T-cell (primary cell): ENCODE measurements around the gene BFSP2. TPM values are rescaled to one million over a fixed set of nuclear protein-coding genes. Genes with fewer than 3 reads are reported as not detected.

Experiments used
- ATAC-seq, 4 experiments: fragments of 200-7000 bp in 3 of 4; fragments of 150-1000 bp in 1 of 4; cut with Tn5 transposase; replicated peaks in 1 of 4; 1 replicate in 3 of 4; 2 replicates in 1 of 4; pipeline ENCODE4 v1.10.0; 2021; ENCODE audit warnings: moderate library complexity in 3 of 4, mild to moderate bottlenecking in 2 of 4, moderate number of reproducible peaks in 1 of 4
- CTCF ChIA-PET, 2 donors: fragments of 300-600 bp; sonication (Branson Sonifier 250); formaldehyde crosslinking; loops; one replicate each; lab custom pipeline; 2022; ENCODE audit warnings: antibody characterized with exemption in 2 of 2; lab: Charles Lee
- POLR2A ChIA-PET, 2 donors: fragments of 300-600 bp; sonication (Branson Sonifier 250); formaldehyde crosslinking; loops; one replicate each; lab custom pipeline; 2022; ENCODE audit warnings: antibody characterized with exemption in 2 of 2; lab: Charles Lee
- DNase-seq, 35 experiments: peaks; one replicate each; pipeline versions ENCODE4 v3.0.0 to v3.0.0-alpha.2; 2013 to 2023
- H3K27ac ChIP-seq: one replicate; pipeline ENCODE4 v1.5.1; 2013; ENCODE audit warnings: low read length
- H3K27me3 ChIP-seq, 2 experiments: replicated peaks in 1 of 2; 1 replicate in 1 of 2; 2 replicates in 1 of 2; pipeline versions ENCODE4 v1.6.1 to v1.7.0; 2013; ENCODE audit warnings: low read length in 1 of 2, mixed read lengths in 1 of 2; ENCODE audit not compliant: control insufficient read depth in 2 of 2, insufficient read depth in 2 of 2; ENCODE audit errors: extremely low read depth in 1 of 2
- H3K36me3 ChIP-seq, 2 donors: 1 replicate in 1 of 2; 2 replicates in 1 of 2; pipeline versions ENCODE4 v1.6.1 to v1.7.0; 2013; ENCODE audit warnings: low read length in 1 of 2; ENCODE audit not compliant: control insufficient read depth in 2 of 2, insufficient read depth in 1 of 2; ENCODE audit errors: extremely low read depth in 1 of 2
- H3K4me1 ChIP-seq, 2 experiments: 1 replicate in 1 of 2; 2 replicates in 1 of 2; pipeline versions ENCODE4 v1.6.1 to v1.7.0; 2013; ENCODE audit warnings: low read length in 2 of 2, mixed read lengths in 1 of 2; ENCODE audit not compliant: insufficient read depth in 2 of 2, control insufficient read depth in 1 of 2; ENCODE audit errors: extremely low read depth in 1 of 2
- H3K4me3 ChIP-seq, 2 donors: 1 replicate in 1 of 2; 2 replicates in 1 of 2; pipeline versions ENCODE4 v1.5.1 to v1.7.0; 2013; ENCODE audit warnings: mild to moderate bottlenecking in 2 of 2, low read length in 1 of 2, moderate library complexity in 1 of 2; ENCODE audit not compliant: control insufficient read depth in 1 of 2; ENCODE audit errors: extremely low read depth in 1 of 2
- H3K9me3 ChIP-seq: 2 replicates; pipeline ENCODE4 v1.7.0; 2013
- H3K27ac Mint-ChIP-seq, 2 donors: one replicate each; pipeline ENCODE4 v1.8.0; 2020 to 2021; ENCODE audit warnings: mild to moderate bottlenecking in 2 of 2, mixed read lengths in 2 of 2
- H3K27me3 Mint-ChIP-seq, 2 donors: one replicate each; pipeline ENCODE4 v1.8.0; 2021 to 2022; ENCODE audit warnings: mixed read lengths in 2 of 2
- H3K36me3 Mint-ChIP-seq: one replicate; pipeline ENCODE4 v1.8.0; 2021; ENCODE audit warnings: mixed read lengths
- H3K4me1 Mint-ChIP-seq, 3 donors: one replicate each; pipeline ENCODE4 v1.8.0; 2020 to 2022; ENCODE audit warnings: mixed read lengths in 3 of 3, mild to moderate bottlenecking in 1 of 3
- H3K4me3 Mint-ChIP-seq, 3 donors: one replicate each; pipeline ENCODE4 v1.8.0; 2020 to 2022; ENCODE audit warnings: mild to moderate bottlenecking in 3 of 3, mixed read lengths in 3 of 3, moderate library complexity in 3 of 3
- H3K9me3 Mint-ChIP-seq, 3 donors: one replicate each; pipeline ENCODE4 v1.8.0; 2020 to 2022; ENCODE audit warnings: mixed read lengths in 3 of 3
- WGBS: methylation state at CpG from one replicate; pipeline ENCODE4 v1.1.5; 2013; ENCODE audit warnings: missing lambda C conversion rate; ENCODE audit not compliant: insufficient coverage; 5-methylcytosine and 5-hydroxymethylcytosine counted together
- total RNA-seq, 35 experiments: library from RNA in 6 of 35; stranded (reverse) in 6 of 35; fragments of 120-200 nt in 1 of 35; gene quantifications; one replicate each; pipeline versions ENCODE4 v1.2.1 to v1.2.4 and lab custom pipeline; 2013 to 2026

BFSP2 gene, protein sequence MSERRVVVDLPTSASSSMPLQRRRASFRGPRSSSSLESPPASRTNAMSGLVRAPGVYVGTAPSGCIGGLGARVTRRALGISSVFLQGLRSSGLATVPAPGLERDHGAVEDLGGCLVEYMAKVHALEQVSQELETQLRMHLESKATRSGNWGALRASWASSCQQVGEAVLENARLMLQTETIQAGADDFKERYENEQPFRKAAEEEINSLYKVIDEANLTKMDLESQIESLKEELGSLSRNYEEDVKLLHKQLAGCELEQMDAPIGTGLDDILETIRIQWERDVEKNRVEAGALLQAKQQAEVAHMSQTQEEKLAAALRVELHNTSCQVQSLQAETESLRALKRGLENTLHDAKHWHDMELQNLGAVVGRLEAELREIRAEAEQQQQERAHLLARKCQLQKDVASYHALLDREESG
- total RNA-seq: under 1 TPM in 1 of 5 donors, not detected in 4; 0.98 TPM
- 1.1 TPM for total RNA-seq (2013)
- total RNA-seq (lab: John Stamatoyannopoulos, UW): 0 to 0.85 (median 0.15) reads per million in 29 experiments

GRCh38 chr3:133400006-133400515, at the start of gene BFSP2:
Gene BFSP2 (plus strand): TSS chr3:133400056. CDS start chr3:133400084, 28 bp downstream.
- Histone ChIP-seq H3K27me3 (peaks cover 0 to 2% of the 10 kb centered on the region in 2 experiments), H3K27ac (no peak within 1 kb of the TSS), H3K4me3 (no peak within 1 kb of the TSS), H3K36me3 (no peaks in the 10 kb centered on the region), H3K9me3 (no peaks in the 10 kb centered on the region), H3K4me1 (no peaks in the 10 kb centered on the region)
- CTCF ChIA-PET: interaction anchor here in 1 of 2 donors (0.6 kb wide), 1 partner anchor 421 kb away, joined by 3 read pairs; no protein-coding TSS in a partner anchor
- DNase-seq (no peak), ATAC-seq (no peak)
- peaks cover 3 to 8% (median 3%) of the 10 kb centered on the region in 3 donors for H3K4me1 Mint-ChIP-seq
- H3K36me3 Mint-ChIP-seq: no peaks in the 10 kb centered on the region
- no peaks in the 10 kb centered on the region for H3K9me3 Mint-ChIP-seq
- POLR2A ChIA-PET: no interaction called here
- WGBS: 91% methylated on average over 15 of the region's 15 CpGs
- peaks cover 0 to 3% of the 10 kb centered on the region in 2 donors for H3K27me3 Mint-ChIP-seq
- no peak within 1 kb of the TSS for H3K4me3 Mint-ChIP-seq
- no peak within 1 kb of the TSS for H3K27ac Mint-ChIP-seq

DNA sequence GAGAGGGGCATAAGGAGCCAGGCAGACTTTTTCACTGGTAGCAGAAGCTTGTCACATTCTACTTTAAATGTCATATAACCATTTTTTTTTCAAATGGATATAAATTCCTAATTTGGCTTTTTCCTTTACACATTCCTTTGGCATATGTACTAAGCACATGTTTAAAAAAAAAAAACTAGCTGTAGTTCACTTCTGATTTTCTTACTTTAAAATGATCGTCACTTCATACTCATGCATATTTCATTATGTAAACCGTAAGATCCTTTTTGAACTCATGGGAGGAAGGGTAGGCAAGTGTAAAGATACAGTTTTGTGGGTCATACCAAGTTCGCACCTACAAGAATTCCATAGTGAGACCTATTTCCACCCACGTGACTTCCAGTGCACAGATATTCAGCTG, 45.1 kb upstream of the BFSP2 start:
- POLR2A ChIA-PET: interaction anchor here in 1 of 2 donors (0.6 kb wide), 2 partner anchors 39 to 211 kb away, joined by 3 read pairs; no protein-coding TSS in a partner anchor
- H3K27ac ChIP-seq: no peak overlapping the region
- Mint-ChIP-seq H3K4me3 (no peak overlapping the region), H3K4me1 (no peaks in the 10 kb centered on the region), H3K27ac (no peak overlapping the region), H3K36me3 (no peaks in the 10 kb centered on the region), H3K27me3 (peaks cover 8% of the 10 kb centered on the region in 2 donors), H3K9me3 (peaks cover 0 to 9% (median 6%) of the 10 kb centered on the region in 3 donors)
- no peaks in the 10 kb centered on the region for H3K4me1 ChIP-seq
- H3K27me3 ChIP-seq: peaks cover 0 to 2% of the 10 kb centered on the region in 2 experiments
- no peak for ATAC-seq
- CTCF ChIA-PET: interaction anchor here in 1 of 2 donors (0.6 kb wide), 1 partner anchor 109 kb away, joined by 3 read pairs; no protein-coding TSS in a partner anchor
- WGBS: no CpG with 5 or more reads among the region's 4 CpGs
- H3K36me3 ChIP-seq: no peaks in the 10 kb centered on the region
- no peak for DNase-seq
- H3K9me3 ChIP-seq: no peaks in the 10 kb centered on the region
- H3K4me3 ChIP-seq: no peak overlapping the region

DNA sequence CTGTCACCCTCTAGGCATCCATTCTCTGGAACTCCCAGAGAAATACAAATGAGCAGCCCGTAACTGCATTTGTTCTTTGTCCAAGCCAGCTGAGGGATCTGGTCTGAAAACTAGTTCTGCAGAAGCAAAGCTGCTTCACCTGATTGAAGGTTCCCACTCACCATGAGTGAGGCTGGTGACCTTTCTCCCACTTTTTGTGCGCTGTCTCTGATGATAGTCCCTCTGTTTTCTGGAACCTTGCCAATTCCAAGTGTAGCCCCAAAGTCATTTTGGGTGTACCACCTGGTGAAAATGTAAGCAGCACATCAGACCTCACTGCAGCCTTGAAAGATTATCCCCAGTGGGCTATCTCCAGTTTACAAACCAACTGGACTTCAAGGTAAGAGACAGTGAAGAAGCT, 39.4 kb upstream of the BFSP2 start:
- Histone ChIP-seq H3K27me3 (no peaks in the 10 kb centered on the region), H3K4me3 (no peak overlapping the region), H3K9me3 (no peaks in the 10 kb centered on the region), H3K27ac (no peak overlapping the region), H3K4me1 (no peaks in the 10 kb centered on the region), H3K36me3 (no peaks in the 10 kb centered on the region)
- H3K27me3 Mint-ChIP-seq: peaks cover 3 to 11% of the 10 kb centered on the region in 2 donors
- peaks cover 0 to 9% (median 6%) of the 10 kb centered on the region in 3 donors for H3K9me3 Mint-ChIP-seq
- CTCF ChIA-PET: no interaction called here
- H3K4me1 Mint-ChIP-seq: no peaks in the 10 kb centered on the region
- no peak overlapping the region for H3K4me3 Mint-ChIP-seq
- 90% methylated on average over 2 of the region's 2 CpGs for WGBS
- H3K36me3 Mint-ChIP-seq: no peaks in the 10 kb centered on the region
- no peak for DNase-seq
- no peak for ATAC-seq
- H3K27ac Mint-ChIP-seq: no peak overlapping the region
- POLR2A ChIA-PET: no interaction called here

DNA sequence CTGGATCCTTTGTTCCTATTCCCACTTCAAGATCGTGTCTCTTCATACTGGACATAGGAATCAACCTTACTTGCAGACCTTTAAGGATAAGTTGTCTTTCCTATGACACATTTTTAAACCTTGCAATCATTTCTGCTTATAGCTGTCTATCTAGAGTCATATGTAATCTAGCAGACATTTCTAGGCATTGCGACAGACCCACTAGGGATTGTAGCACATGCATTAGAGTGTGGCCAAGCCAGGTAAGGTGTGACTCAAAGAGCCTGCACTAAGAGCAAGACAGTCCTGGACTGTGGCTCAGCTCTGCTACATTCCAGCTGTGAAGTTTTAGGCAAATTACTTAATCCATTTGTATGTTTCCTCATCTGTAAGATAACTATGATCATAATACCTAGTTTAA, 38.8 kb upstream of the BFSP2 start:
- WGBS: 100% methylated on average over 1 of the region's 2 CpGs

GRCh38 chr3:133361435-133361834, 38.4 kb upstream of the BFSP2 start:
- POLR2A ChIA-PET: no interaction called here
- CTCF ChIA-PET: no interaction called here
- Histone ChIP-seq H3K4me3 (no peak overlapping the region), H3K27me3 (no peaks in the 10 kb centered on the region), H3K36me3 (no peaks in the 10 kb centered on the region), H3K9me3 (no peaks in the 10 kb centered on the region), H3K27ac (no peak overlapping the region), H3K4me1 (no peaks in the 10 kb centered on the region)
- no peaks in the 10 kb centered on the region for H3K4me1 Mint-ChIP-seq
- no peak overlapping the region for H3K4me3 Mint-ChIP-seq
- H3K36me3 Mint-ChIP-seq: no peaks in the 10 kb centered on the region
- no peak overlapping the region for H3K27ac Mint-ChIP-seq
- peaks cover 0 to 6% (median 3%) of the 10 kb centered on the region in 3 donors for H3K9me3 Mint-ChIP-seq
- ATAC-seq (no peak), DNase-seq (no peak)
- H3K27me3 Mint-ChIP-seq: peaks cover 3 to 7% of the 10 kb centered on the region in 2 donors
- WGBS: 58% methylated on average over 3 of the region's 4 CpGs

More for the DNA sequence above, 38.8 kb upstream of the BFSP2 start:
- no peaks in the 10 kb centered on the region for H3K27me3 ChIP-seq
- DNase-seq (no peak), ATAC-seq (no peak)
- no peaks in the 10 kb centered on the region for H3K36me3 ChIP-seq
- no peak overlapping the region for H3K4me3 ChIP-seq
- POLR2A ChIA-PET: no interaction called here
- Mint-ChIP-seq H3K4me1 (no peaks in the 10 kb centered on the region), H3K27ac (no peak overlapping the region), H3K4me3 (no peak overlapping the region), H3K36me3 (no peaks in the 10 kb centered on the region), H3K9me3 (peaks cover 0 to 9% (median 6%) of the 10 kb centered on the region in 3 donors), H3K27me3 (peaks cover 3 to 11% of the 10 kb centered on the region in 2 donors)
- CTCF ChIA-PET: no interaction called here
- H3K4me1 ChIP-seq: no peaks in the 10 kb centered on the region
- H3K9me3 ChIP-seq: no peaks in the 10 kb centered on the region
- H3K27ac ChIP-seq: no peak overlapping the region

DNA sequence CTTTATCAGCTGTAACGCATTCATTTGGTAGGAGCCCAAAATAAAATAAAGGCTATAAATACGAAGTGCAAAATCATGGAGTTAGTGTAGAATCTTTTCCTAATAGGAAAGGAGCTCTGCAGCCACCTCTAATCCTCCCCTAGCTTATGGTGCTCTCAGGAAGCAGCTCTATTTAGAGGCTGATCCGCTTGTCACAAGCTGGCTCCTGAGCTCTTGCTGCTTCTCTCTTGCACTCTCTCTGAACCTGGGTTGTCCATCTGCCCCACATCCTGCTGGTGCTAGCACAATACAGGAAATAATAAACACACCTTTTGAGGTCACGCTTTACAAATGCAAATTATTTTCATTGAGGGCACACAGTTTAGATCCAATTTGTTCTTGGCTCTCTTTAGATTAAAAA, 37.3 kb upstream of the BFSP2 start:
- H3K9me3 Mint-ChIP-seq: no peaks in the 10 kb centered on the region
- ATAC-seq (no peak), DNase-seq (no peak)
- H3K27me3 Mint-ChIP-seq: peaks cover 0 to 7% of the 10 kb centered on the region in 2 donors
- no peak overlapping the region for H3K27ac ChIP-seq
- H3K9me3 ChIP-seq: no peaks in the 10 kb centered on the region
- ChIA-PET CTCF (no interaction called here), POLR2A (no interaction called here)
- no peak overlapping the region for H3K4me3 Mint-ChIP-seq
- no peak overlapping the region for H3K27ac Mint-ChIP-seq
- no peaks in the 10 kb centered on the region for H3K4me1 Mint-ChIP-seq
- no peaks in the 10 kb centered on the region for H3K36me3 Mint-ChIP-seq
- no peaks in the 10 kb centered on the region for H3K36me3 ChIP-seq
- H3K4me1 ChIP-seq: no peaks in the 10 kb centered on the region
- H3K27me3 ChIP-seq: no peaks in the 10 kb centered on the region
- no peak overlapping the region for H3K4me3 ChIP-seq
- 100% methylated on average over 1 of the region's 4 CpGs for WGBS
